PC-3 (cell line): ENCODE measurements around the gene GPC6. TPM values are rescaled to one million over a fixed set of nuclear protein-coding genes. Genes with fewer than 3 reads are reported as not detected.

Experiments
- ATAC-seq: fragments of 200-7000 bp; cut with Tn5 transposase; 2 replicates; pipeline ENCODE4 v1.9.1; 2020; ENCODE audit warnings: mild to moderate bottlenecking, moderate library complexity
- BruUV-seq: library from RNA; stranded (reverse); fragments of 400-500 nt; replicated peaks from 2 replicates; lab custom pipeline; 2021; lab: Mats Ljungman, UMichigan
- CTCF ChIA-PET: fragments of 300-600 bp; sonication (Branson Sonifier 250); formaldehyde crosslinking; loops from one replicate; lab custom pipeline; 2022; ENCODE audit warnings: antibody characterized with exemption; lab: Charles Lee
- POLR2A ChIA-PET: fragments of 300-600 bp; sonication (Branson Sonifier 250); formaldehyde crosslinking; loops from one replicate; lab custom pipeline; 2022; ENCODE audit warnings: antibody characterized with exemption; ENCODE audit not compliant: unreplicated experiment; lab: Charles Lee
- DNase-seq: peaks from one replicate; pipeline ENCODE4 v3.0.0-alpha.2; 2015
- H2AFZ ChIP-seq: fragments of 300-600 bp; sonication (generic); 2 replicates; pipeline ENCODE4 v1.6.0; 2016; ENCODE audit warnings: antibody characterized with exemption, low read length
- H3F3A ChIP-seq: fragments of 300-600 bp; sonication (generic); one replicate; pipeline ENCODE4 v1.6.0; 2017; ENCODE audit warnings: antibody characterized with exemption, low read length, control low read depth, mild to moderate bottlenecking; ENCODE audit not compliant: unreplicated experiment
- H3K27ac ChIP-seq: fragments of 300-600 bp; sonication (generic); 2 replicates; pipeline ENCODE4 v1.5.1; 2016; ENCODE audit warnings: mild to moderate bottlenecking, low read length
- H3K27me3 ChIP-seq: fragments of 300-600 bp; sonication (generic); 2 replicates; pipeline ENCODE4 v1.6.1; 2016; ENCODE audit warnings: low read length, mixed read lengths
- H3K36me3 ChIP-seq: fragments of 300-600 bp; sonication (generic); 2 replicates; pipeline ENCODE4 v1.6.1; 2016; ENCODE audit warnings: low read depth, mixed run types, low read length, mixed read lengths
- H3K4me1 ChIP-seq: fragments of 300-600 bp; sonication (generic); 2 replicates; pipeline ENCODE4 v1.5.1; 2016; ENCODE audit warnings: low read length; ENCODE audit not compliant: insufficient read depth
- H3K4me2 ChIP-seq: fragments of 300-600 bp; sonication (generic); 2 replicates; pipeline ENCODE4 v1.6.0; 2016; ENCODE audit warnings: low read length
- H3K4me3 ChIP-seq: fragments of 300-600 bp; sonication (generic); 2 replicates; pipeline ENCODE4 v1.5.1; 2016; ENCODE audit warnings: mild to moderate bottlenecking, low read length, mixed read lengths
- H3K79me2 ChIP-seq: fragments of 300-600 bp; sonication (generic); 2 replicates; pipeline ENCODE4 v1.6.1; 2017; ENCODE audit warnings: low read length, mixed read lengths
- H3K9ac ChIP-seq: fragments of 300-600 bp; sonication (generic); 2 replicates; pipeline ENCODE4 v1.6.0; 2016; ENCODE audit warnings: mild to moderate bottlenecking, low read length
- H3K9me2 ChIP-seq: fragments of 300-600 bp; sonication (generic); replicated peaks from 2 replicates; pipeline ENCODE4 v1.6.1; 2016; ENCODE audit warnings: mixed run types, low read length, mixed read lengths
- H3K9me3 ChIP-seq: fragments of 300-600 bp; sonication (generic); 2 replicates; pipeline ENCODE4 v1.6.1; 2016; ENCODE audit warnings: low read length, mixed read lengths
- H4K20me1 ChIP-seq: fragments of 300-600 bp; sonication (generic); 2 replicates; pipeline ENCODE4 v1.6.1; 2016; ENCODE audit warnings: low read length, mixed read lengths
- CTCF ChIP-seq: fragments of 300-600 bp; sonication (generic); conservative IDR thresholded peaks from 2 replicates; pipeline ENCODE4 v1.5.1; 2017; ENCODE audit warnings: antibody characterized with exemption, low read depth, mild to moderate bottlenecking, low read length
- EZH2 ChIP-seq: fragments of 300-600 bp; sonication (generic); IDR thresholded peaks from one replicate; pipeline ENCODE4 v1.6.1; 2017; ENCODE audit warnings: antibody characterized with exemption, mild to moderate bottlenecking, low read length; ENCODE audit not compliant: unreplicated experiment
- EZH2phosphoT487 ChIP-seq: fragments of 300-600 bp; sonication (generic); IDR thresholded peaks from 2 replicates; pipeline ENCODE4 v1.6.1; 2018; ENCODE audit warnings: mild to moderate bottlenecking, antibody characterized with exemption, low read length, borderline replicate concordance
- intact Hi-C: fragments of 100-400 bp; cut with micrococcal nuclease; formaldehyde crosslinking; loops from 2 replicates; pipeline ENCODE4 v1.9.0; 2023
- total RNA-seq: library from RNA; depleted of rRNA; stranded (reverse); fragments of >200 nt; gene quantifications from 2 replicates; pipeline ENCODE4 v1.2.3, GENCODE V29; 2014

GPC6 gene
- total RNA-seq, 1 experiment from 2014 or later, result 3.5 TPM

DNA sequence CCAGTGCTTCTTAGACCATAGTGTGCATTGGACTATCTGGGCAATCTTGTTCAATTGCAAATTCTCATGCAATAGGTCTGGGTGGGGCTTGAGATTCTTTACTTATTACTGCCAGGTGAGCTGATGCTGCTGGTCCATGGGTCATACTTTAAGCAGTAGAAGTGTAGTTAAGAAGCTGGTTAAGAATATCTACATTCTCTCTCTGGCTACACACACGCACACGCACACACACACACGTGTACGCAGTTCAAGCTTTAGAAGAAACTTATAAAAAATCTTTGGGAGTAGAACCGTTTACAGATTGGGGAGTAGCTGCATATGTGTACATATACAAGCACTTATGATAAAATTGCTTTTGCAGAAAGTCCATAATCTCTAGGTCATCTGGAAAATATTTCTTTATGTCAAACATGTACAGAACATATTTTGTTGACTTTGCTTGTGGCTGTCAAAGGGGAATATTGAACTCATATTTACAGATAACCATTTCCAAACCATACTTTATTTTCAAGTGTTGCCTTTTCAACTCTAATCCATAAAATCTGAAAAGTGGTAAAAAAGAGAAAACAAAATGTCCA is 99.7 kb downstream of the GPC6 start:
- Histone ChIP-seq H2AFZ (no peak overlapping the region), H3K9me3 (no peaks in the 10 kb centered on the region), H3K9ac (no peak overlapping the region), H3F3A (no peaks in the 10 kb centered on the region), H3K27me3 (no peaks in the 10 kb centered on the region), H3K4me1 (no peaks in the 10 kb centered on the region), H4K20me1 (no peaks in the 10 kb centered on the region), H3K4me3 (no peak overlapping the region), H3K79me2 (no peaks in the 10 kb centered on the region), H3K9me2 (no peaks in the 10 kb centered on the region), H3K4me2 (no peak overlapping the region), H3K36me3 (no peaks in the 10 kb centered on the region), H3K27ac (no peak overlapping the region)
- no TSS peak for BruUV-seq
- intact Hi-C loops, result no loop called here
- TF ChIP-seq EZH2, result no peak
- ATAC-seq (no peak), DNase-seq (no peak)
- POLR2A ChIA-PET, result no interaction called here
- CTCF ChIA-PET, result no interaction called here

DNA sequence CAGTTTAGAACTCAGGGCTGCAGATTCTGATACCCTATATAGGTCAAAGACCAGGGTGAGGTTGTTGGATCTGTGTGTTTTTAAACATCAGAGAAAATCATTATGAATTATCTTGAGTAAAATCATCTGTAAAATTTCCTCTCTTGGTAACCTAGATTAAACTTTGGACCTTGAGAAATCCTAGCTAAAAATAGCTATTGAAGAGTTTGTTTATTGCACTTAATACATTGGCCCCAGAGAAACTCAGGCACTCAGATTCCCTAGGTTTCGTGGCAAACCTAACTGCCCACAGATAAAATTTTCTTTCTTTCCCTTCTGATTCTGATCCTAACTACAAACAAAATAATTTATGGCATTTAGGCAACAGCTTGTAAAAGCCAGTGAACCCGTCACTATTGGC is 102.3 kb downstream of the GPC6 start:
- intact Hi-C loops, result no loop called here
- no peak for TF ChIP-seq EZH2
- no peak for TF ChIP-seq EZH2phosphoT487
- ATAC-seq (no peak), DNase-seq (no peak)
- H3K4me3 ChIP-seq, result no peak overlapping the region
- no peaks in the 10 kb centered on the region for H3F3A ChIP-seq
- H3K27me3 ChIP-seq, result no peaks in the 10 kb centered on the region
- H3K9me3 ChIP-seq, result no peaks in the 10 kb centered on the region
- ChIA-PET CTCF (no interaction called here), POLR2A (interaction anchor here (0.7 kb wide), 1 partner anchor 15 kb away, joined by 7 read pairs; no protein-coding TSS in a partner anchor)
- no peaks in the 10 kb centered on the region for H4K20me1 ChIP-seq
- BruUV-seq, result no TSS peak
- no peaks in the 10 kb centered on the region for H3K79me2 ChIP-seq
- no peaks in the 10 kb centered on the region for H3K36me3 ChIP-seq
- H3K9me2 ChIP-seq, result no peaks in the 10 kb centered on the region
- no peak overlapping the region for H2AFZ ChIP-seq
- H3K4me2 ChIP-seq, result no peak overlapping the region
- no peak overlapping the region for H3K9ac ChIP-seq
- no peak overlapping the region for H3K27ac ChIP-seq
- no peaks in the 10 kb centered on the region for H3K4me1 ChIP-seq

GRCh38 chr13:93336728-93337127 is 110.1 kb downstream of the GPC6 start:
- ChIA-PET POLR2A (no interaction called here), CTCF (no interaction called here)
- BruUV-seq, result no TSS peak

More at GRCh38 chr13:93336728-93337127, 110.1 kb downstream of the GPC6 start:
- Histone ChIP-seq H4K20me1 (no peaks in the 10 kb centered on the region), H3K4me3 (no peak overlapping the region), H3K79me2 (no peaks in the 10 kb centered on the region), H3K9me2 (no peaks in the 10 kb centered on the region), H3K9me3 (no peaks in the 10 kb centered on the region), H3K27me3 (no peaks in the 10 kb centered on the region), H3K9ac (no peak overlapping the region), H3K4me1 (peaks cover 12% of the 10 kb centered on the region; the same call in 1 of the 2 replicates), H3K36me3 (no peaks in the 10 kb centered on the region), H3F3A (no peaks in the 10 kb centered on the region), H3K27ac (no peak overlapping the region), H3K4me2 (no peak overlapping the region), H2AFZ (no peak overlapping the region)
- DNase-seq, result no peak
- TF ChIP-seq EZH2phosphoT487, result no peak
- no peak for TF ChIP-seq EZH2
- TF ChIP-seq CTCF, result no peak
- ATAC-seq, result no peak
- intact Hi-C loops, result no loop called here
